ENCODE measurements around the gene PACSIN2.
A peak's percentile ranks its signal among the peaks of the same experiment; 100 is the strongest.

The PACSIN2 gene, protein sequence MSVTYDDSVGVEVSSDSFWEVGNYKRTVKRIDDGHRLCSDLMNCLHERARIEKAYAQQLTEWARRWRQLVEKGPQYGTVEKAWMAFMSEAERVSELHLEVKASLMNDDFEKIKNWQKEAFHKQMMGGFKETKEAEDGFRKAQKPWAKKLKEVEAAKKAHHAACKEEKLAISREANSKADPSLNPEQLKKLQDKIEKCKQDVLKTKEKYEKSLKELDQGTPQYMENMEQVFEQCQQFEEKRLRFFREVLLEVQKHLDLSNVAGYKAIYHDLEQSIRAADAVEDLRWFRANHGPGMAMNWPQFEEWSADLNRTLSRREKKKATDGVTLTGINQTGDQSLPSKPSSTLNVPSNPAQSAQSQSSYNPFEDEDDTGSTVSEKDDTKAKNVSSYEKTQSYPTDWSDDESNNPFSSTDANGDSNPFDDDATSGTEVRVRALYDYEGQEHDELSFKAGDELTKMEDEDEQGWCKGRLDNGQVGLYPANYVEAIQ

DNA sequence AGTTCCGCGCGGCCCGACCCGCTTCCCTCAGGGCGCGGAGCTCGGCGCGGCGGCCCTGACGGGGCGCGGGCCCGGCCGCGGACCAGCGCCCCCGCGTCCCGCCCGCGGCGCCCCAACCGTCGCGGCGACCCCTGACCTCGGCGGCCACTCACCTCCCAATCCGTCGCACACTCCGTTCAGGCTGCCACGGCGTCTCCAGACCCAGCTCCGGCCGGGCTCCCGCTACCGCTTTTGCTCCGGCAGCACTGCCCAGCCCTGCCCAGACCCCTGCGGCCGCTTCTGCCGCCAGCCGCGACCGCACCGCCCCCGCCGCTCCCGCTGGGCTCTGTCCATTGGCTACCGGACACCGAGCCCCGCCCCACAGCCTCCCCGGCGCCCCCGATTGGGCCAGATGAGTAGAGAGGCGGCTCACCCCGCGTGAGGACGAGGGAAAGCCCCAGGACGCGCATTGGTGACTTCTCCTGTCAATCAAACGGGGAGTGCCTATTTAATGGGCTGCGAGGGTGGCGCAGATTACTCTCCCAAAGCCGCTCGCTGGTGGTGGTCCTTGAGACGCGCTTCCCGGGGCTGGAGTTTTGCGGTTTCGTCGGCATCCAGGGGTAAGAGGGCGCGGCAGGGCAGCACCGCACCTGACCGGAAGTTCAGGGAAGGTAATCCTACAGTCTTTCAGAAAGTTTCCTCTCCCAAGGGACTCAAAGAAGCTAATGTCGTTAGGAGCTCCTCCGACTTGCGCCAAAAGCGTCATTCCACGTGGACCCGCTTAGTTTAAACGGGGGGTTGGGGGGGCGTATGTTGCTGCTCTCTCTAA, at the start of gene PACSIN2:
TSS of gene PACSIN2 (minus strand) at position 281 of the 808 bp plus-strand sequence. CDS start 103,069 bp downstream, outside the sequence.
- Histone ChIP-seq H3K4me3 (ENCODE audit: low read depth, low read length) (peak within 1 kb of the TSS; percentile 89), H3K27ac (peak within 1 kb of the TSS; percentile 56), H3K9me3 (ENCODE audit: severe bottlenecking) (no peaks in the 10 kb centered on the region), H3K36me3 (no peaks in the 10 kb centered on the region; the same call in 1 of the 2 replicates), H3K27me3 (ENCODE audit: insufficient read depth, low read depth, severe bottlenecking) (no peaks in the 10 kb centered on the region)
- TF ChIP-seq, protein P1, sequence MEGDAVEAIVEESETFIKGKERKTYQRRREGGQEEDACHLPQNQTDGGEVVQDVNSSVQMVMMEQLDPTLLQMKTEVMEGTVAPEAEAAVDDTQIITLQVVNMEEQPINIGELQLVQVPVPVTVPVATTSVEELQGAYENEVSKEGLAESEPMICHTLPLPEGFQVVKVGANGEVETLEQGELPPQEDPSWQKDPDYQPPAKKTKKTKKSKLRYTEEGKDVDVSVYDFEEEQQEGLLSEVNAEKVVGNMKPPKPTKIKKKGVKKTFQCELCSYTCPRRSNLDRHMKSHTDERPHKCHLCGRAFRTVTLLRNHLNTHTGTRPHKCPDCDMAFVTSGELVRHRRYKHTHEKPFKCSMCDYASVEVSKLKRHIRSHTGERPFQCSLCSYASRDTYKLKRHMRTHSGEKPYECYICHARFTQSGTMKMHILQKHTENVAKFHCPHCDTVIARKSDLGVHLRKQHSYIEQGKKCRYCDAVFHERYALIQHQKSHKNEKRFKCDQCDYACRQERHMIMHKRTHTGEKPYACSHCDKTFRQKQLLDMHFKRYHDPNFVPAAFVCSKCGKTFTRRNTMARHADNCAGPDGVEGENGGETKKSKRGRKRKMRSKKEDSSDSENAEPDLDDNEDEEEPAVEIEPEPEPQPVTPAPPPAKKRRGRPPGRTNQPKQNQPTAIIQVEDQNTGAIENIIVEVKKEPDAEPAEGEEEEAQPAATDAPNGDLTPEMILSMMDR (IDR thresholded peaks at IDR 0.05; ENCODE audit: low read depth, low read length): no peak
- DNase-seq: peak; percentile 99

DNA sequence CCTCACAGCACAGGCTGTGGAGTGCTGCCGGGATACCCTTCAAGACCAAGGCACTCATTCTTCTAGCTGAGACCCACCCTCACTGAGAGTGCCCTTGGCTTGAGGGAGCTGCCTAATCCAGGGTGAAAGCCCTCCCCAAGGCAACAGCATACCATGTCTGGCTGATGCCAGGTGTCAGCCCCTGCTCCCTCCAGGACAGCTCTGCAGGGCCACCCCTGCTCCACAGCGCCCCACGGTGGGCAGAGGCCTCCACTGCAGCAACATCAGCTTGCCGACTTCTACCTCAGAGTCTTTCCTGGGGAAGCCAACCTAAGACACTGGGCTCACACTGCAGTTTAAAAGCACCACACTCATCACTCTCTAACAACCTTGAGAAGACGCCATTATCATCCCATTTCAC, 45.2 kb upstream of the PACSIN2 start:
- TF ChIP-seq, protein P1 (IDR thresholded peaks at IDR 0.05; ENCODE audit: low read depth, low read length): peak; percentile 99
- H3K27ac ChIP-seq: no peak overlapping the region
- no peak overlapping the region for H3K4me3 ChIP-seq (ENCODE audit: low read depth, low read length)
- H3K9me3 ChIP-seq (ENCODE audit: severe bottlenecking): no peaks in the 10 kb centered on the region
- H3K27me3 ChIP-seq (ENCODE audit: insufficient read depth, low read depth, severe bottlenecking): no peaks in the 10 kb centered on the region
- H3K36me3 ChIP-seq: no peaks in the 10 kb centered on the region
- DNase-seq: peak; percentile 82

DNA sequence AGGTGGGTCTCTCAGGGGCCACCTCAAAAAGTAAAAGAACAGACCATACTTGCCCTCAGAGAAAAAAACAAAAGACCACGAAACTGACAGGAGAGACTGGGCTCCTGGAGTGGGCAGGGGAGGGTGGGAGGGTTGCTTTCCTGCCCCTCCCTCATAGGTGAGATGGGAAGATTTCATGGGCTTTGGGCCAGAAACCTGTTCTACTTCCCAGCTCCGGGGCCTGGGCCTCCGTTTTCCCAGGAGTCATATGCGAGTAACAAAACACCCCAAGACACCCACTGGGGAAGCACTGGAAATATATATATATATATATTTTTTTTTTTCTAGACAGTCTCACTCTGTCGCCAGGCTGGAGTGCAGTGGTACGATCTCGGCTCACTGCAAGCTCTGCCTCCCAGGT, 42.7 kb upstream of the PACSIN2 start:
- H3K27me3 ChIP-seq (ENCODE audit: insufficient read depth, low read depth, severe bottlenecking): no peaks in the 10 kb centered on the region
- no peak overlapping the region for H3K4me3 ChIP-seq (ENCODE audit: low read depth, low read length)
- H3K36me3 ChIP-seq: no peaks in the 10 kb centered on the region
- TF ChIP-seq, protein P1 (IDR thresholded peaks at IDR 0.05; ENCODE audit: low read depth, low read length): no peak
- no peak for DNase-seq
- H3K9me3 ChIP-seq (ENCODE audit: severe bottlenecking): no peaks in the 10 kb centered on the region
- H3K27ac ChIP-seq: no peak overlapping the region

DNA sequence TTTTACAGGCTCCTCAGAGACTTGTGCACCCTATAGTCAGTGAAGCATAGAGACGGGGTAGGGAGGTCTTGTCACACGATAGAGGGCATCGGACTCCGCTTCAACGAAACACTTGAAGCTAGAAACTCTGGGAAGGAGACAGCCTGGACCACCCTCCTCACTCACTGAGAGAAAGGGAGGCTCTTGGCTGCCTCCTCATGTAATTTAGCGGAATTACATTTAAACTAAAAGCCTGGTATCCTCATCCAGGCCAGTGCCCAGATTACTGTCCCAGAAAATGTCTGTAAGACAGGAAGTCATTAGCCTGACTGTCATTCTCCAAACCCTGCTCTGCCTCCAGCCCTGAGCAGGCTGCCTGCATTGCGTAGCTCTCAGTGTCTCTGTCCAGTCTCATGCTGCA, 38.2 kb upstream of the PACSIN2 start:
- H3K27ac ChIP-seq: no peak overlapping the region
- H3K9me3 ChIP-seq (ENCODE audit: severe bottlenecking): no peaks in the 10 kb centered on the region
- no peak for DNase-seq
- no peak overlapping the region for H3K4me3 ChIP-seq (ENCODE audit: low read depth, low read length)
- no peaks in the 10 kb centered on the region for H3K27me3 ChIP-seq (ENCODE audit: insufficient read depth, low read depth, severe bottlenecking)
- TF ChIP-seq, protein P1 (IDR thresholded peaks at IDR 0.05; ENCODE audit: low read depth, low read length): peak; percentile 53
- no peaks in the 10 kb centered on the region for H3K36me3 ChIP-seq

DNA sequence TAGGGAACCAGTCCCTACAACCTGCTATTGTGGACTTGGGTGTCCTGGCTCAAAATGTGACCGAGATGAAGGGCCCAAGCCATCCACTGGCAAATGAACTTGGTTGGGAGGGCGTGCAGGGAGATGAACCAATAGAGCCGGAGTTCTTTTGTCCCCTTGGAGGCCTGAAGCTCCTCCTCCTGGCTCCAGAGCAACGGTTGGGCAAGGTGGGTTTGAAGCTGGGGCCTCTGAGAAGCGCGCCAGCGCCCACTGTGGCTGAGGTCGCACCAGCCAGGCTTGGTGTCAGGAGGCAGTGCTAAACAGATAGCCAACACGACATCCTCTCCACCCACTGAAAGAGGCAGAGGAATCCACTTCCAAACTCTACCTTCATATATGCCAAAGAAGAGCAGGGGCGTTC, 36.0 kb upstream of the PACSIN2 start:
- Histone ChIP-seq H3K9me3 (ENCODE audit: severe bottlenecking) (no peaks in the 10 kb centered on the region), H3K4me3 (ENCODE audit: low read depth, low read length) (no peak overlapping the region), H3K27ac (no peak overlapping the region), H3K27me3 (ENCODE audit: insufficient read depth, low read depth, severe bottlenecking) (no peaks in the 10 kb centered on the region), H3K36me3 (no peaks in the 10 kb centered on the region)
- DNase-seq: no peak
- TF ChIP-seq, protein P1 (IDR thresholded peaks at IDR 0.05; ENCODE audit: low read depth, low read length): 0 out of 2 replicates have a peak, but pooled peaks have one; percentile 21
